HTERT RPE-1 (cell line): Measurements from ENCODE around the gene ADCY6.
"Not testable (repeated sequence)": the region's sequence is repeated elsewhere in the genome, so short reads cannot be mapped to it uniquely, and the experiment has no call there.

Source experiments
- in situ Hi-C: fragments of 300-500 bp; cut with MboI; formaldehyde crosslinking; loops from 4 replicates; pipeline ENCODE4 v1.14.3; 2020; ENCODE audit warnings: low sequenced_read_pairs

The ADCY6 gene

GRCh38 chr12:48764521-48764920, 24.4 kb downstream of the ADCY6 start:
- in situ Hi-C loops, result no loop called here

GRCh38 chr12:48758737-48759136, 30.2 kb downstream of the ADCY6 start:
- in situ Hi-C loops, result no loop called here

DNA sequence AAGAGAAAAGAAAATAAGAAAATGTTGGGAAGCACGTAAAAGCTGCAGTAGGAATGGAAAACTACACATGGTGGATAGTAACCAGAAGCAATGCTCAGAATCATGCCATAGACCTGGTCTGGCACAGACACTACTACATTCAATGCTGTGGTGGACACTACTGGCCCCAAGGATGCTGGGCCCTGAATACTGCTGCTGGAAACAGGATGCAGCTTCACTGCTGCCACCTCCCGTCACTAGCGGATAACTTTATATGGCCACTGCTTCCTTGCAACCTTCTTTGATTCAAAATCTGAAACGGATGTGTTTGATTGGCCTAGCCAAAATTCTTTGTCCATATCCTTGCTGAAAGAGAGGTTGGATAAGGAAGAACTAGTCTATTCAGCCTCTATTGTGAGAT, 30.7 kb downstream of the ADCY6 start:
- in situ Hi-C loops, result no loop called here

- in situ Hi-C loops, result no loop called here
Measured at GRCh38 chr12:48750769-48751356, 38.0 kb downstream of the ADCY6 start.

GRCh38 chr12:48750215-48750614, 38.7 kb downstream of the ADCY6 start:
- in situ Hi-C loops, result no loop called here

- in situ Hi-C loops, result no loop called here
Measured at GRCh38 chr12:48744251-48745008, 44.5 kb downstream of the ADCY6 start.

GRCh38 chr12:48739618-48740269, 49.1 kb downstream of the ADCY6 start:
- in situ Hi-C loops, result no loop called here

GRCh38 chr12:48736456-48736855, 52.4 kb downstream of the ADCY6 start:
- in situ Hi-C loops, result no loop called here

DNA sequence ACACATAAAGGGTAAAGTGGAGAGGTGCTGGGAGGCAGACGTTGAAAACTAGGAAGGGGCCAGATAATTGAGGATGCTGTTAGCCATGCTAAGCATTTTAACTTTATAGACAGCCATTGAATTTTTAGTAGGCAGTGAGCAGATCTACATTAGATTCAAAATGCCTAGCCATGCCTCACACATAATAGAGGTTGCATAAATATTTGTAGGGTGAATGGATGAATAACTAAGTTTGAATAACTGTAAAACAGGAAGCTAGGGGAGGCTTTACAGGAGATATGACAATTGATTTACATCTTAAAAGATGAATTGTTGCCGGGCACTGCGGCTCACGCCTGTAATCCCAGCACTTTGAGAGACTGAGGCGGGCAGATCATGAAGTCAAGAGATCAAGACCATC, 60.1 kb downstream of the ADCY6 start:
- in situ Hi-C loops, result no loop called here

GRCh38 chr12:48720737-48721136, 68.2 kb downstream of the ADCY6 start:
- in situ Hi-C loops, result not testable (repeated sequence)

DNA sequence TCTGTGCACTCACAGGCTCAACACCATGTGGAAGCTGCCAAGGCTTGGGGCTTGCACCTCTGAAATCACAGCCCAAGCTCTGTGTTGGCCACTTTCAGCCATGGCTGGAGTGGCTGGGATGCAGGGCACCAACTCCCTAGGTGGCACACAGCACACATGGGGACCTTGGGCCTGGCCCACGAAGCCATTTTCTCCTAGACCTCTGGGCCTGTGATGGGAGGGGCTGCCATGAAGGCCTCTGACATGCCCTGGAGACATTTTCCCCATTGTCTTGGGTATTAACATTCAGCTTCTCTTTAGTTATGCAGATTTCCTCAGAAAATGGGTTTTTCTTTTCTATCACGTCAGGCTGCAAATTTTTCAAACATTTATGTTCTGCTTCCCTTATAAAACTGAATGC, 68.7 kb downstream of the ADCY6 start:
- in situ Hi-C loops, result not testable (repeated sequence)

GRCh38 chr12:48719002-48719401, 69.9 kb downstream of the ADCY6 start:
- in situ Hi-C loops, result not testable (repeated sequence)

DNA sequence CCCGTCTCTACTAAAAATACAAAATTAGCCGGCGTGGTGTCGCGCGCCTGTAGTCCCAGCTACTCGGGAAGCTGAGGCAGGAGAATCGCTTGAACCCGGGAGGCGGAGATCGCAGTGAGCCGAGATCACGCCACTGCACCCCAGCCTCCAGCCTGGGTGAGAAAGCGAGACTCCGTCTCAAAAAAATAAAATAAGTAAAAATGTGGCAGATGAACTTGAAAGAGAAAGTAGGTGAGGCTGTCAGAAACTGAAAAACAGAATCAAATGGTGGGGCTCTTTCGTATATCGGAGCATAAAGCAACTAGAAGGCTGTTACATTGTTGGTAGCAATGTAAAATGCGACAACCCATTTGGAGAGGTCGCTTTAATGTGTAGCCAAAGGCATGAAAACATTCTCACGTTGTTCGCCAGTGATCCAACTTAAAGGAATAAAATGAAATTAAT, 71.6 kb downstream of the ADCY6 start:
- in situ Hi-C loops, result no loop called here

DNA sequence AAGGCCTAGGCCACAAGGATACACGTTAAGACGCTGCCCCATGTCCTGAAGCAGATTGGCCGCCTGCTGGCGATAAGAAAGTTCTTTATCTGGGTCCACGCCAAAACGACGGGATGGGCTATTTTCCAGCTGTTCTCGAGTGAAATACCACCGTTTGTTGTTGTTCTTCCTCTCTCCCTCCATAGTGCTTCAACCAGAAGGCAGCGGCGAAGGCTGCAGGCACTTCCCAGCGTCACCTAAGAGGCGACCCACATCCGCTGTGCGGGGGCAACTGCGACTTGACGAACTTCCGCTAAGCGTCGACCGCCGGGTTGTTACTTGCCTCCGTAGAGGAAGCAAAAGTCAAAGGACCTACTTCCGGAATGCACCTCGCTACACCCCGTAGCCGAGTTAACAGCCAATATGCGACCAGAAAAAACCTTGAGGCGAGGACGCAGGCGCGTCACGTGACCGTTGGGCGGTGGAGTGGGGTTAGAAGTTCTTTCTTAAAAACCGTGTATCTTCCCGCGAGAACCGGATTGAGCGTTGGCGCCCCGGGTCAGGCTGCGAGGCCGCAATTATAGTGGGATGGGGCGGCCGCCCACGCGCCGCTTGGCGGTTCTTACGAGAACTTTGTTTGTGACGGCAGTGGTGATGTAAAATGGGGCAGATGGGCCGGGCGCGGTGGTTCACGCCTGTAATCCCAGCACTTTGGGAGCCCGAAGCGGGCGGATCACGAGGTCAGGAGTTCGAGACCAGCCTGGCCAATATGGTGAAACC, 72.2 kb downstream of the ADCY6 start, which contains the start of gene CCNT1:
Gene CCNT1, minus strand, starts transcription at position 215 of the 759 bp plus-strand sequence. Its CDS starts 32 bp downstream, at position 183.
- in situ Hi-C loops, result no loop called here
